Measurements from ENCODE around the gene KMT2E.
A peak's percentile ranks its signal among the peaks of the same experiment; 100 is the strongest.

KMT2E gene

GRCh38 chr7:105017657-105018365, 3.8 kb downstream of the KMT2E start:
- intact Hi-C loops (cut with DNase I; ENCODE audit: low total_unique reads): no loop called here
- TF ChIP-seq CTCF (IDR thresholded peaks at IDR 0.05): no peak
- no peaks in the 10 kb centered on the region for H3K36me3 ChIP-seq
- H3K4me1 ChIP-seq: peaks cover 0 to 46% (median 19%) of the 10 kb centered on the region in 4 donors
- H3K27me3 ChIP-seq: no peaks in the 10 kb centered on the region
- peak overlapping the region; percentile 76 to 82 for H3K4me3 ChIP-seq
- H3K9me3 ChIP-seq: no peaks in the 10 kb centered on the region
- no peak for DNase-seq
- H3K27ac ChIP-seq: peak overlapping the region; percentile 99 to 100

GRCh38 chr7:105019269-105019668, 5.3 kb downstream of the KMT2E start:
- intact Hi-C loops (cut with DNase I; ENCODE audit: low total_unique reads): no loop called here
- H3K4me3 ChIP-seq: no peak overlapping the region

GRCh38 chr7:105020926-105021325, 6.9 kb downstream of the KMT2E start:
- peaks cover 0 to 78% (median 29%) of the 10 kb centered on the region in 4 donors for H3K4me1 ChIP-seq
- H3K4me3 ChIP-seq: peak overlapping the region in 1 of 2 donors; percentile 0
- no peak for DNase-seq
- no peaks in the 10 kb centered on the region for H3K27me3 ChIP-seq
- no peaks in the 10 kb centered on the region for H3K9me3 ChIP-seq
- TF ChIP-seq CTCF (IDR thresholded peaks at IDR 0.05): no peak
- intact Hi-C loops (cut with DNase I; ENCODE audit: low total_unique reads): no loop called here
- peak overlapping the region; percentile 10 to 100 for H3K27ac ChIP-seq
- H3K36me3 ChIP-seq: no peaks in the 10 kb centered on the region

More at GRCh38 chr7:105019269-105019668, 5.3 kb downstream of the KMT2E start:
- no peak for DNase-seq
- no peak for TF ChIP-seq CTCF (IDR thresholded peaks at IDR 0.05)
- Histone ChIP-seq H3K27me3 (no peaks in the 10 kb centered on the region), H3K36me3 (no peaks in the 10 kb centered on the region), H3K4me1 (peaks cover 0 to 61% (median 22%) of the 10 kb centered on the region in 4 donors), H3K27ac (peak overlapping the region; percentile 52 to 100), H3K9me3 (no peaks in the 10 kb centered on the region)

- Histone ChIP-seq H3K4me1 (peaks cover 0 to 82% (median 32%) of the 10 kb centered on the region in 4 donors), H3K27ac (peak overlapping the region; percentile 10 to 100), H3K9me3 (no peaks in the 10 kb centered on the region), H3K4me3 (peak overlapping the region in 1 of 2 donors; percentile 0), H3K36me3 (no peaks in the 10 kb centered on the region), H3K27me3 (no peaks in the 10 kb centered on the region)
- DNase-seq: no peak
- TF ChIP-seq CTCF (IDR thresholded peaks at IDR 0.05): no peak
- intact Hi-C loops (cut with DNase I; ENCODE audit: low total_unique reads): no loop called here
These were observed 7.3 kb downstream of the KMT2E start for GRCh38 chr7:105021352-105021751.

- TF ChIP-seq CTCF (IDR thresholded peaks at IDR 0.05): no peak
- Histone ChIP-seq H3K27me3 (no peaks in the 10 kb centered on the region), H3K27ac (peak overlapping the region in 1 of 2 donors; percentile 100), H3K9me3 (no peaks in the 10 kb centered on the region), H3K36me3 (no peaks in the 10 kb centered on the region), H3K4me3 (no peak overlapping the region), H3K4me1 (peaks cover 0 to 88% (median 35%) of the 10 kb centered on the region in 4 donors)
- intact Hi-C loops (cut with DNase I; ENCODE audit: low total_unique reads): no loop called here
- no peak for DNase-seq
These were observed 8.0 kb downstream of the KMT2E start for GRCh38 chr7:105021967-105022366.
